G401 (cell line): ENCODE results near the gene CHRM4. TPM values are rescaled to one million over a fixed set of nuclear protein-coding genes. Genes with fewer than 3 reads are reported as not detected.

Experiments used
- DNase-seq: peaks from one replicate; pipeline ENCODE4 v3.0.0-alpha.2; 2015; ENCODE audit warnings: low spot score
- in situ Hi-C: cut with HindIII; loops from 2 replicates; pipeline ENCODE4 v1.10.0; 2016; ENCODE audit warnings: low sequenced_read_pairs, mixed read lengths
- total RNA-seq: library from RNA; depleted of rRNA; stranded (reverse); fragments of >200 nt; shearing (Covaris generic); gene quantifications from 2 replicates; pipeline ENCODE4 v1.2.3, GENCODE V29; 2014; rRNA removed

CHRM4 gene
- total RNA-seq, 1 experiment from 2014 or later: 5.2 TPM

DNA sequence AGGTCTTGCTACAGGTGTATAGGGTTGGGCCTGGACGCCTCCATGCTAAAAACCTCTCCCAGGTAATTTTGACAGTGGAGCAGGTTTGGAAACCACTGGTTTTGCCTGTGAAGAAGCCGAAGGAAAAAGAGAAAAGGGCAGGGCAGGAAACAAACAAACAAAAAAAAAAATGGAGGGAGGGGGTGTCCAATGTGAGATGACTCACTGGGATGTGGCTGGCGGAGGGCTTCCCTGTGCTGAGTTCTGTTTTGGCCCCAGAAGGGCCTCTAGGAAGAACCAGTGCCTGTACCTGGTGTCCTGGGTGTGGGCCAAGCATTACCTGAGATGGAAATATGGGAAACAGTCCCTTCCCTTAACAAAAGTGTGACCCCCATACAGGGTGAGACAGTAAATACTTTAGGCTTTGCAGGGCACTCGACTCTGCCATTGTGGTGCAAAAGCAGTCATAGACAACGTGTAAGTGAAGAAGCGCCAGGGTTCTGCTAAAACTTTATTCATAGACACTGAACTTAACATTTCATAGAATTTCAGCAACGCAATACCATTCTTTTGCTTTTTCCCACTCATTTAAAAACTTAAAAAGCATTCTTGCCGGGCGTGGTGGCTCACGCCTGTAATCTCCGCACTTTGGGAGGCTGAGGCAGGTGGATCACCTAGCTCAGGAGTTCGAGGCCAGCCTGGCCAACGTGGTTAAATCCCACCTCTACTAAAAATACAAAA is 53.8 kb downstream of the CHRM4 start:
- in situ Hi-C loops: no loop called here
- no peak for DNase-seq

DNA sequence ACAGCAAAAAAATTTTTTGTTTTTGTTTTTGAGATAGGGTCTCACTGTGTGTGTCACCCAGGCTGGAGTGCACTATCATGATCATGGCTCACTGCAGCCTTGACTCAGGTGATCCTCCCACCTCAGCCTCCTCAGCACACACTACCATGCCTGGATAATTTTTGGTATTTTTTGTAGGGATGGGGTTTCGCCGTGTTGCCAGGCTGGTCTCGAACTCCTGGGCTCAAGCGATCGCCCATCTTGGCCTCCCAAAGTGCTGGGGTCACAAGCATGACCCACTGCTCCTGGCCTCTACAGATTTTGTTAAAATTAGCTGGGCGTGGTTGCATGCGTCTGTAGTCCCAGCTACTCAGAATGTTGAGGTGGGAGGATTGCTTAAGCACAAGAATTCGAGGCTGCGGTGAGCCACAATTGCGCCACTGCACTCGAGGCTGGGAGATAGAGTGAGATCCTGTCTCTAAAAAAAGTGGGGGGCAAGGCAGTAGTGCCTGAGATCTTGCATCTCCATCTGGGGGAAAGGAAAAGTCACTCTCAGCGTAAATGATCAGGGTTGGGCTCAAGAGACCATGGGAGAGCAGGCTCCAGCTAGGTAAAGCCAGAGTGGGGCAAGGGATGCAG is 54.9 kb downstream of the CHRM4 start:
- DNase-seq: no peak
- in situ Hi-C loops: no loop called here

DNA sequence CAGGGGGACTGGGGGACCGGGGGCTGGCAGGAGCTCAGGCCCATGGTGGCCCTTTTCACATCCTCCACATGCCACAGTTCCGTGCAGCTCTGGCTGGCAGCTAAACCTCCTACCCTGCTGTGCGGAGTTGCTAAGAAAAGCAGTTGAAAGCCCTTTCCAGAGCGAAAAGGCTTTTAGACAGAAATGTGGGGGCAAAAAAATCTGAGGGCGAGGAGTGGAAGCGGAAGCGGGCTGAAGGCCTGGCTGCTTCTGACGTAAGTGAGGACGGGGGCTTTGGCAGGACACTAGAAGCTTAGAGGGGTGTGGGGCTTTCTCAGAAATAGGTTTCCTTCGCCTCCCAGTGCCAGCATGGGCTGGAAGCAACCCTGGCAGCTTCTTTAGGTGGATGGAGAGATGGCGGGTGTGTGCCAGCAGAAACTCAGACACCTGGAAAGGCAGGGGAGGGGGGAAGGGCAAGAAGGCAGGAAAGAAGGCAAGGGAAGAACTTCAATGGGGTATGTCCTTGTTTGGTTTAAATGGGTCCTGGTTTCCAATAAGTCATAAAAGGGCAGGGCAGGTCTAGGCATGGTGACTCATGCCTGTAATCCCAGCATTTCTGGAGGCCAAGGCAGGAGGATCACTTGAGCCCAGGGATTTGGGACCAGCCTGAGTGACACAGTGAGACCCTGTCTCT is 55.5 kb downstream of the CHRM4 start:
- peak; percentile 39 for DNase-seq
- in situ Hi-C loops: no loop called here

DNA sequence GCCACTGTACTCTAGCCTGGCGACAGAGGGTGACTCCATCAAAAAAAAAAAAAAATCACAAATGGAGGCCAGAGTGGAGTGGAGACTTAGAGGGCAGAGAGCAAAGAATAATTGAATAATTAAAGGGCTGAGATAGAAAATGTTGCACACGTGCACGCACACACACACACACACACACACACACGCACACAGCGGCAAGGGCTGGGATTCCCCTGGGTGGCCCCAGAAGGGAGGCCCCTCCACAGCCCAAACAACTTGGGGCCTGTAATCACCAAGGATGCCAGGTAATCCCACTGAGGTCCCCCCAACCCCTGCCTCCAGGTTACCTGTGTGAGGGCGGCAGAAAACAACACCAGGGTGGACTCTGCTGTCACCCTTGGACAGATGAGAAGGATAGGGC is 56.3 kb downstream of the CHRM4 start:
- no peak for DNase-seq
- in situ Hi-C loops: no loop called here

DNA sequence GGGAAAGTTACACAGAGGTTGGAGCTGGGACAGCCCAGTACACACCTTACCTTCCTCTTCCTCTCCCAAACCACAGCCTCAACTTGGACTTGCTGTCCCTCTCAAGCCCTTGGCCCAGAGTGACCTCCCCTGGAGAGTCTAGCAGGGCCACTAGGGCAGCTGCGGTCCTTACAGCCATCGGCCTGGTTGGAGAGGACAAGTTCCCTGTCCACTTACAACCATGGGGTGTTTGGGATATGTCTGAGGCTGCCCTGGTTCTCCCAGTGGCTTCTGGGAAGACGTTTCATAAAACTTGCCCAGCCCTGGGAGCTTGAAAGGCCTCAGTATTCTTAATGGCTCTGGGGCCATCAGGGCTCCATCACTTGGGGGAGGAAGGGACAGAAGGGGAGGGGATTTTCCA is 57.4 kb downstream of the CHRM4 start:
- in situ Hi-C loops: loop anchor here (5.0 kb wide), 1 partner anchor 87 kb away; no protein-coding TSS in a partner anchor

More for the DNA sequence above, 57.4 kb downstream of the CHRM4 start:
- no peak for DNase-seq

Other genes starting within 250 kb of the CHRM4 start
- gene CREB3L1, start 114.1 kb downstream of the CHRM4 start, total RNA-seq: 2.4 and 7.2 TPM in 2 replicates
- gene DGKZ, start 44.3 kb downstream of the CHRM4 start, total RNA-seq: 66.2 and 68.4 TPM in 2 replicates
- gene MDK, start 10.1 kb downstream of the CHRM4 start, total RNA-seq: 612 and 634 TPM in 2 replicates
- 36.3 and 44.6 TPM in 2 replicates for gene AMBRA1, start 202.2 kb upstream of the CHRM4 start, total RNA-seq
- 0.62 and 2.4 TPM in 2 replicates for gene HARBI1, start 225.5 kb upstream of the CHRM4 start, total RNA-seq
- 71.1 and 78.8 TPM in 2 replicates for gene ATG13, start 225.8 kb upstream of the CHRM4 start, total RNA-seq